ENCODE data around the gene FEM1A.

The FEM1A gene

DNA sequence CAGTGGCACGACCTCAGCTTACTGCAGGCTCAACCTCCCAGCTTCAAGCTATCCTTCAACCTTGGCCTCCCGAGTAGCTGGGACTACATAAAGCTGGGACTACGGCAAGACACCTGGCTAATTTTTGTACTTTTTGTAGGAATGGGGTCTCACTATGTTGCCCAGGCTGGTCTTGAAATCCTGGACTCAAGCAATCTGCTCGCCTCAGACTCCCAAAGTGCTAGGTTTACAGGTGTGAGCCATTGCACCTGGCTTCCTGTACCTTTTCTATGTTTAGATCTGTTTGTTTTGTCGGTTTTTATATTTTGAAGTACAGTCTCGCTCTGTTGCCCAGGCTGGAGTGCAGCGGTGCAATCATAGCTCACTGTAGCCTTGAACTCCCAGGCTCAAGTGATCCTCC, 57.5 kb downstream of the FEM1A start:
- no peak for DNase-seq (ENCODE audit: low spot score)
